AG04449 (cell line): ENCODE results near the gene ADAMTSL2.

Experiments
- CTCF ChIA-PET: fragments of 350-600 bp; formaldehyde crosslinking; extraction: SDS; loops from one replicate; lab custom pipeline; 2021; ENCODE audit warnings: antibody characterized with exemption; lab: Yijun Ruan, JAX
- POLR2A ChIA-PET: fragments of 400-600, 350-600 bp; formaldehyde crosslinking; extraction: SDS; loops from one replicate; lab custom pipeline; 2020; ENCODE audit warnings: antibody characterized with exemption, inconsistent platforms; lab: Yijun Ruan, JAX
- DNase-seq: peaks from one replicate; pipeline ENCODE4 v3.0.0-alpha.2; 2010; ENCODE audit warnings: low read depth, low spot score
- H3K4me3 ChIP-seq: 2 replicates; pipeline ENCODE4 v1.5.1; 2011; ENCODE audit warnings: low read depth, mild to moderate bottlenecking, control low read depth, low read length
- TF ChIP-seq, protein P1 (sequence below): IDR thresholded peaks from one replicate; pipeline ENCODE4 v1.5.1; 2011; ENCODE audit warnings: mild to moderate bottlenecking, moderate library complexity, low read length, control low read depth, inconsistent platforms; ENCODE audit not compliant: insufficient read depth; ENCODE audit errors: missing control alignments

ADAMTSL2 gene

DNA sequence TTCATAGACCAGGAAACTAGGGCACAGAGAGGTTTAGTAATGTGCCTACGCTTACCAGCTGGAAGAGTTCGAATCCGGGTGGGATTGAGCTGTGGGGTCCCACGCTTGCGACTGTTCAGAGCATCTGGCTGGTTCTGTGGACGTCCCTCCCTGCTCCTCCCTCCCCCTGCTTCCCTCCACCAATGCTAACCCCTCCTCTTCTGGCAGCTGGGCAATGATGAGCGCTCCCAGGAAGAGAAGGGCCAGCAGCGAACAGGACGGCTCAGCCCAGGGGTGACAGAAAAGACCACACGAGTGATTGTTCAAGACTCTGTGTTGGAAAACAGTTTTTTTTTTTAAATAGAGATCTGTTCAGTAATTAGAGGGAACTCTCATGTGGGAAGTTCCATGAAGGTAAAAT, 67.8 kb downstream of the ADAMTSL2 start:
- no peak overlapping the region for H3K4me3 ChIP-seq
- TF ChIP-seq, protein P1, sequence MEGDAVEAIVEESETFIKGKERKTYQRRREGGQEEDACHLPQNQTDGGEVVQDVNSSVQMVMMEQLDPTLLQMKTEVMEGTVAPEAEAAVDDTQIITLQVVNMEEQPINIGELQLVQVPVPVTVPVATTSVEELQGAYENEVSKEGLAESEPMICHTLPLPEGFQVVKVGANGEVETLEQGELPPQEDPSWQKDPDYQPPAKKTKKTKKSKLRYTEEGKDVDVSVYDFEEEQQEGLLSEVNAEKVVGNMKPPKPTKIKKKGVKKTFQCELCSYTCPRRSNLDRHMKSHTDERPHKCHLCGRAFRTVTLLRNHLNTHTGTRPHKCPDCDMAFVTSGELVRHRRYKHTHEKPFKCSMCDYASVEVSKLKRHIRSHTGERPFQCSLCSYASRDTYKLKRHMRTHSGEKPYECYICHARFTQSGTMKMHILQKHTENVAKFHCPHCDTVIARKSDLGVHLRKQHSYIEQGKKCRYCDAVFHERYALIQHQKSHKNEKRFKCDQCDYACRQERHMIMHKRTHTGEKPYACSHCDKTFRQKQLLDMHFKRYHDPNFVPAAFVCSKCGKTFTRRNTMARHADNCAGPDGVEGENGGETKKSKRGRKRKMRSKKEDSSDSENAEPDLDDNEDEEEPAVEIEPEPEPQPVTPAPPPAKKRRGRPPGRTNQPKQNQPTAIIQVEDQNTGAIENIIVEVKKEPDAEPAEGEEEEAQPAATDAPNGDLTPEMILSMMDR: no peak
- POLR2A ChIA-PET: no interaction called here
- CTCF ChIA-PET: no interaction called here
- no peak for DNase-seq

DNA sequence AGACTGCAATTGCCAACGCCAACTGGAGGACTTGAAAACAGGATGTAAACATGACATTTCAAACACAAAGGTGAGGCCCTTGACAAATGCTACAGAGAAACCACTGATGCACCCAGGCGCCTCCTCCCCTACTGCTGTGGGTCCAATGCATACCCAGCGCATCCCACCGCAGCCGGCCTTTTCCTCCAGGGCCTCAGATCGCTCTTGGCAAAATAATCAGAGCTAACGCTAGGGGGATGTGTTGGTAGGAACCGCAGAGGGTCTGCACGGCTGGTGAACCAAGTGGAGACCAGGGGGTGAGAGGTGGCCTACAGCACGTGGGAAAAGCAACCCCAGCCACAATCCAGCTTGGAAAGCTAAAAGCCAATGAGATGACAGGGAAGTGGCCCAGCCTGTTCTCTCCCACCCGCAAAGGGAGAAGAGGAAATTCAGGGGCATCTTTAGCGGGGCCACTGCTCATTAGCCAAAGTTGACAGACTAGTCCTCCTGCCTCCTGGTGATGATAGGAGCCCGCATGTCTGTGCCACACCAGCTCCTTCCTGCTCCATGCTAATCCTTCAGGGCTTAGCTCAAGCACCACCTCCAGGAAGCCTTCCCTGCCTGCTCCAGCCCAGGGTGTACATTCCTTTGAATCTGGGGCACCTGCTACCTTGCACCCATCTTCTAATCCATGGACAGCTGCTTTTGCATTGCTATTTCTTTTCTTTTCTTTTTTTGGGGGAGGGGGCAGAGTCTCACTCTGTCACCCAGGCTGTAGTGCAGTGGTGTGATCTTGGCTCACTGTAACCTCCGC, 68.8 kb downstream of the ADAMTSL2 start:
- ChIA-PET POLR2A (no interaction called here), CTCF (no interaction called here)
- TF ChIP-seq, protein P1: no peak
- H3K4me3 ChIP-seq: no peak overlapping the region
- DNase-seq: no peak

DNA sequence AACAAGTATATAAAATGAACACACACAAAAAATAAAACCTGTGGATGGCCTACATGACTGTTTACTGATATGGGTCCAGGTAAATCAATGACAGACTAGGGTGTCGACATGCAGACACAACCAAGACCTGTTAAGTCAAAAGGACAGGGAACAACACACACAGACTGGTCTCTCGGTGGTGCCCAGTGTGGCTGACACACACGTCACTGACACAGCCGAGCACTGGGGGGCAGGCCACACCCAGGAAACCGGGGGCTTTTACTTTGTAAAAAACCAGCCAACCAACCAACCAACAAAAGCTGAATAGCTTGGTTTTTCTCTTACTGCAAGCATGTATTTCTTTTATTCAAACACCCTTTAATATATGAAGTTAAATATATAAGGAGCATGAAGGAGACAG, 69.7 kb downstream of the ADAMTSL2 start:
- DNase-seq: no peak
- TF ChIP-seq, protein P1: no peak
- CTCF ChIA-PET: no interaction called here
- POLR2A ChIA-PET: no interaction called here
- no peak overlapping the region for H3K4me3 ChIP-seq

DNA sequence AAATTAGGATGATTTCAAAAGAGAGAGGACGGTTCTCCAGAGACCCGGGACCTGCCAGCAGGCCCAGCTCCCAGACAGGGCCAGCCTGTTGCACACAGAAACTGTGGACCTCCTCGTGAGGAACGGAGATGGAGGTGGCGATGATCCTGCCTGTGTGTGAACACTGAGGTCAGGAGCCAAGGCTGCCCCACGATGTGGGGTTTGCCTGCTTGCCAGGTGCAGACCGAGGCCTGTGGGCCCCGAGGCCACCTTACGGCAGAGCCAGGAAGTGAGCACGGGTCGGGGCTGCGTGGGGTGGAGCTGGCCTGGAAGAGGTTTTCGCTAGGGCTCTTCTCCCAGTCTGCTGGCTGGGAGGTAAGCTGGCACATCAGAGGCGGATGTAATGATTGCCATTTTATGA, 70.4 kb downstream of the ADAMTSL2 start:
- POLR2A ChIA-PET: no interaction called here
- TF ChIP-seq, protein P1: no peak
- DNase-seq: no peak
- CTCF ChIA-PET: no interaction called here
- no peak overlapping the region for H3K4me3 ChIP-seq

DNA sequence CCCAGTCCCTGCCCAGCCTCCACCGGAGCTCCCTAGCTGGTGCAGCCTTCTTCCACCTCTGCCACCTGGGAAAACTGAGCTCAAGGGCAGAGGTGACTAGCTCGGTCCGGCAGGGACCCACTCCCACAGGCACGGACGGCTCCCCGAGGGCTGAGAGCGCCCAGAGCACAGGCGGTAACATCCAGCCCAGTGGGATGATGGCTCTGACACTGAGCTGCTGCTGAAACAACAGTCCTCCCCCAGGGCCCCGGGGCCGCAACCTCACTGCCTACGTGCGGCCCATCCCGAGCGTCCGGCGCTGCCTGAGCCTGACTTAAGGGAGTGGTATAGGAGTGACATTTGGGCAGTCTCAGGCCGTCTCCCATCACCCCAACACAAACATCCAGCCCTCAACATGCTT, 70.9 kb downstream of the ADAMTSL2 start:
- CTCF ChIA-PET: no interaction called here
- no peak overlapping the region for H3K4me3 ChIP-seq
- POLR2A ChIA-PET: no interaction called here
- TF ChIP-seq, protein P1: no peak
- DNase-seq: no peak

DNA sequence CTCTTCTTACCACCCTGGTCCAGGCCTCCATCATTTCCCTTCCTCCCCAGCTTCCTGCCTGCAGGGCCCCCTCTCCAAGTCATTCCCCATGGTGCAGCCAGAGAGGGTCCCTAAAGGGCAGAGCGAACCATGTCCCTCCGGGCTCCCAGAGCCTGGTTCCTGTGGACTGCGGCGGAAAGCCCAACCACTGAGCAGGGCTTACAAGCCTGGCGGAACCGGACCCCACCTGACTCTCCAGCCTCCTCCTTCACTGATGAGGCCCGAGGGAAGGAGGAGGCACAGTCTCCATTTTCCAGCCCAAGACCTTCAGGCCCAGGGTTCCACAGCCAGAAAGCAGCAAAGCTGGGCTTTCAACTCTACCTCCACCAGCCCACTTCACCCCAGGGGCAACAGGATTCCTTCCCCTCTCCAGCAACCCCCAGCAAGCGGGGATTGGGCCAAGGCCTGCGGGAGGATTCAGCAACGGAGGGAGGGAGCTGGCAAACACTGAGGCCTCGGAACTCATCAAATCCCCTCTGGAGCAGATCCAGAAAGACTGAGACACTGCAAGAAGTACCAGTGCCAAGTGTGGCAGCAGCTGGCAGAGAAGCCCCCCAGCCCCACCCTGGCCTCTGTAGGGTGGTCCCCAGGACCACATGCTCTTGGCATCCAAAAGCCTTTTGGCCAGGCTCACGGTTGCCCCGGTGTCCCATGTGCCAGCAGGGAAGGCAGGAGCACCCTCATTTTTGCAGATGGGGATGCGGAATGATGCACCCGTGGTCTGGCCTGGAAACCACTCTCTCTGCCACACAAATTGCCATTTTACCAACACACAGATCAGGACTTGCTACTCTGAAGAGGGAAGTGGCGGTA, 71.6 kb downstream of the ADAMTSL2 start:
- CTCF ChIA-PET: no interaction called here
- no peak for DNase-seq
- H3K4me3 ChIP-seq: no peak overlapping the region
- TF ChIP-seq, protein P1: no peak
- POLR2A ChIA-PET: no interaction called here
